DND-41 (cell line): ENCODE data around the gene NRXN3.

Experiments
- ATAC-seq: fragments of 200-7000 bp; cut with Tn5 transposase; 3 replicates; pipeline ENCODE4 v1.9.1; 2021; ENCODE audit warnings: low read depth; ENCODE audit not compliant: insufficient read depth
- DNase-seq: peaks from one replicate; pipeline ENCODE4 v3.0.0-alpha.2; 2020
- H2AFZ ChIP-seq: 2 replicates; pipeline ENCODE4 v1.6.0; 2012; ENCODE audit warnings: low read depth, low read length
- H3K27ac ChIP-seq: 2 replicates; pipeline ENCODE4 v1.5.1; 2012; ENCODE audit warnings: low read length, inconsistent platforms
- H3K27me3 ChIP-seq: fragments of 200-600 bp; sonication (generic); 2 replicates; pipeline ENCODE4 v1.6.0; 2012; ENCODE audit warnings: low read length, mild to moderate bottlenecking, inconsistent platforms; ENCODE audit not compliant: insufficient read depth, poor library complexity
- H3K36me3 ChIP-seq: 2 replicates; pipeline ENCODE4 v1.5.1; 2012; ENCODE audit warnings: low read length, inconsistent platforms; ENCODE audit not compliant: insufficient read depth
- H3K4me1 ChIP-seq: 2 replicates; pipeline ENCODE4 v1.5.1; 2012; ENCODE audit warnings: mild to moderate bottlenecking, low read length; ENCODE audit not compliant: insufficient read depth
- H3K4me2 ChIP-seq: 2 replicates; pipeline ENCODE4 v1.6.0; 2012; ENCODE audit warnings: mild to moderate bottlenecking, moderate library complexity, low read length, inconsistent platforms; ENCODE audit not compliant: insufficient read depth
- H3K4me3 ChIP-seq, 2 experiments: fragments of 200-600 bp in 1 of 2; shearing (Covaris generic) in 1 of 2; 2 replicates each; pipeline ENCODE4 v1.5.1; 2012 to 2016; ENCODE audit warnings: inconsistent platforms in 2 of 2, low read length in 2 of 2, mild to moderate bottlenecking in 2 of 2, low read depth in 1 of 2, moderate library complexity in 1 of 2
- H3K79me2 ChIP-seq: 2 replicates; pipeline ENCODE4 v1.6.0; 2012; ENCODE audit warnings: low read length, inconsistent platforms; ENCODE audit not compliant: insufficient read depth
- H3K9ac ChIP-seq: 2 replicates; pipeline ENCODE4 v1.6.0; 2012; ENCODE audit warnings: low read depth, mild to moderate bottlenecking, inconsistent platforms, low read length, moderate library complexity
- H3K9me3 ChIP-seq: 2 replicates; pipeline ENCODE4 v1.5.1; 2012; ENCODE audit warnings: low read length, moderate library complexity, mild to moderate bottlenecking, inconsistent platforms; ENCODE audit not compliant: insufficient read depth, severe bottlenecking
- H4K20me1 ChIP-seq: 2 replicates; pipeline ENCODE4 v1.6.0; 2012; ENCODE audit warnings: low read length; ENCODE audit not compliant: insufficient read depth
- EZH2 ChIP-seq: IDR thresholded peaks from 3 replicates; pipeline ENCODE4 v1.6.1; 2012; ENCODE audit warnings: borderline replicate concordance, low read depth, mild to moderate bottlenecking, moderate library complexity, low read length, inconsistent platforms; ENCODE audit not compliant: severe bottlenecking
- TF ChIP-seq, protein P1 (sequence below): IDR thresholded peaks from 2 replicates; pipeline ENCODE4 v1.5.1; 2012; ENCODE audit warnings: borderline replicate concordance, low read length, moderate library complexity, mild to moderate bottlenecking; ENCODE audit not compliant: poor library complexity, severe bottlenecking; ENCODE audit errors: extremely low read depth

Gene NRXN3

GRCh38 chr14:79571366-79571765 lies 1401.2 kb downstream of the NRXN3 start:
- Histone ChIP-seq H4K20me1 (no peaks in the 10 kb centered on the region), H3K36me3 (no peaks in the 10 kb centered on the region), H3K79me2 (no peaks in the 10 kb centered on the region), H3K9me3 (no peaks in the 10 kb centered on the region), H3K4me1 (no peaks in the 10 kb centered on the region), H3K4me2 (no peak overlapping the region), H3K27ac (no peak overlapping the region), H3K27me3 (no peaks in the 10 kb centered on the region), H3K4me3 (no peak overlapping the region), H2AFZ (no peak overlapping the region), H3K9ac (no peak overlapping the region)
- TF ChIP-seq, protein P1, sequence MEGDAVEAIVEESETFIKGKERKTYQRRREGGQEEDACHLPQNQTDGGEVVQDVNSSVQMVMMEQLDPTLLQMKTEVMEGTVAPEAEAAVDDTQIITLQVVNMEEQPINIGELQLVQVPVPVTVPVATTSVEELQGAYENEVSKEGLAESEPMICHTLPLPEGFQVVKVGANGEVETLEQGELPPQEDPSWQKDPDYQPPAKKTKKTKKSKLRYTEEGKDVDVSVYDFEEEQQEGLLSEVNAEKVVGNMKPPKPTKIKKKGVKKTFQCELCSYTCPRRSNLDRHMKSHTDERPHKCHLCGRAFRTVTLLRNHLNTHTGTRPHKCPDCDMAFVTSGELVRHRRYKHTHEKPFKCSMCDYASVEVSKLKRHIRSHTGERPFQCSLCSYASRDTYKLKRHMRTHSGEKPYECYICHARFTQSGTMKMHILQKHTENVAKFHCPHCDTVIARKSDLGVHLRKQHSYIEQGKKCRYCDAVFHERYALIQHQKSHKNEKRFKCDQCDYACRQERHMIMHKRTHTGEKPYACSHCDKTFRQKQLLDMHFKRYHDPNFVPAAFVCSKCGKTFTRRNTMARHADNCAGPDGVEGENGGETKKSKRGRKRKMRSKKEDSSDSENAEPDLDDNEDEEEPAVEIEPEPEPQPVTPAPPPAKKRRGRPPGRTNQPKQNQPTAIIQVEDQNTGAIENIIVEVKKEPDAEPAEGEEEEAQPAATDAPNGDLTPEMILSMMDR = no peak
- no peak for TF ChIP-seq EZH2
- DNase-seq (no peak), ATAC-seq (no peak)

- Histone ChIP-seq H3K4me2 (no peak overlapping the region), H3K27ac (no peak overlapping the region), H3K9ac (no peak overlapping the region), H3K9me3 (no peaks in the 10 kb centered on the region), H3K4me3 (no peak overlapping the region), H2AFZ (no peak overlapping the region), H3K27me3 (no peaks in the 10 kb centered on the region), H3K4me1 (no peaks in the 10 kb centered on the region), H3K79me2 (no peaks in the 10 kb centered on the region), H4K20me1 (no peaks in the 10 kb centered on the region), H3K36me3 (no peaks in the 10 kb centered on the region)
- ATAC-seq (no peak), DNase-seq (no peak)
- no peak for TF ChIP-seq EZH2
- TF ChIP-seq, protein P1 = no peak
Measured at GRCh38 chr14:79573486-79573885, 1403.3 kb downstream of the NRXN3 start.

- no peaks in the 10 kb centered on the region for H3K27me3 ChIP-seq
- DNase-seq = no peak
- no peaks in the 10 kb centered on the region for H3K4me1 ChIP-seq
- H3K79me2 ChIP-seq = no peaks in the 10 kb centered on the region
- no peaks in the 10 kb centered on the region for H3K36me3 ChIP-seq
- H3K4me3 ChIP-seq = no peak overlapping the region
- no peak for ATAC-seq
- no peak overlapping the region for H3K27ac ChIP-seq
- H2AFZ ChIP-seq = no peak overlapping the region
- TF ChIP-seq EZH2 = no peak
- TF ChIP-seq, protein P1 = no peak
- H3K9me3 ChIP-seq = no peaks in the 10 kb centered on the region
- no peak overlapping the region for H3K9ac ChIP-seq
- H3K4me2 ChIP-seq = no peak overlapping the region
- H4K20me1 ChIP-seq = no peaks in the 10 kb centered on the region
Measured at GRCh38 chr14:79575032-79575431, 1404.9 kb downstream of the NRXN3 start.

GRCh38 chr14:79576424-79576823 lies 1406.3 kb downstream of the NRXN3 start:
- no peaks in the 10 kb centered on the region for H4K20me1 ChIP-seq
- H2AFZ ChIP-seq = no peak overlapping the region
- no peaks in the 10 kb centered on the region for H3K79me2 ChIP-seq
- no peak overlapping the region for H3K27ac ChIP-seq
- TF ChIP-seq, protein P1 = no peak
- TF ChIP-seq EZH2 = no peak
- no peak overlapping the region for H3K4me2 ChIP-seq
- H3K36me3 ChIP-seq = no peaks in the 10 kb centered on the region
- no peak overlapping the region for H3K4me3 ChIP-seq
- H3K4me1 ChIP-seq = no peaks in the 10 kb centered on the region
- no peak overlapping the region for H3K9ac ChIP-seq
- no peaks in the 10 kb centered on the region for H3K27me3 ChIP-seq
- no peaks in the 10 kb centered on the region for H3K9me3 ChIP-seq
- ATAC-seq (no peak), DNase-seq (no peak)
